IMR-90 (cell line): Measurements from ENCODE around the gene AFDN. TPM values are rescaled to one million over a fixed set of nuclear protein-coding genes. Genes with fewer than 3 reads are reported as not detected.

Source experiments
- ATAC-seq: fragments of 200-7000 bp; cut with Tn5 transposase; 2 replicates; pipeline ENCODE4 v1.9.1; 2020; ENCODE audit warnings: low read depth, mild to moderate bottlenecking, moderate library complexity
- BruUV-seq: library from RNA; stranded (reverse); fragments of 400-500 nt; replicated peaks from 2 replicates; lab custom pipeline; 2021; lab: Mats Ljungman, UMichigan
- CTCF ChIA-PET: fragments of 300-600 bp; formaldehyde crosslinking; extraction: SDS; loops from one replicate; lab custom pipeline; 2021; ENCODE audit warnings: antibody characterized with exemption; lab: Yijun Ruan, JAX
- POLR2A ChIA-PET: fragments of 300-600 bp; sonication (Branson Sonifier 250); formaldehyde crosslinking; loops from one replicate; lab custom pipeline; 2022; ENCODE audit warnings: antibody characterized with exemption; ENCODE audit not compliant: unreplicated experiment; lab: Charles Lee
- DNase-seq: peaks from one replicate; pipeline ENCODE4 v3.0.0; 2013
- H2AFZ ChIP-seq: replicated peaks from 2 replicates; pipeline ENCODE3; 2013; ENCODE audit warnings: low read length, mild to moderate bottlenecking; ENCODE audit not compliant: poor library complexity
- H2AK5ac ChIP-seq: 2 replicates; pipeline ENCODE4 v1.6.1; 2013; ENCODE audit warnings: low read depth, low read length, inconsistent platforms
- H2AK9ac ChIP-seq: replicated peaks from 2 replicates; pipeline ENCODE3; 2013; ENCODE audit warnings: mild to moderate bottlenecking, low read depth, low read length, moderate library complexity; ENCODE audit not compliant: poor library complexity
- H2BK120ac ChIP-seq: 2 replicates; pipeline ENCODE4 v1.6.1; 2013; ENCODE audit warnings: low read depth, low read length, inconsistent platforms
- H2BK15ac ChIP-seq: 3 replicates; pipeline ENCODE4 v1.6.1; 2013; ENCODE audit warnings: low read depth, low read length, inconsistent platforms
- H2BK20ac ChIP-seq: 2 replicates; pipeline ENCODE4 v1.6.1; 2013; ENCODE audit warnings: low read depth, mild to moderate bottlenecking, inconsistent platforms, low read length, moderate library complexity
- H2BK5ac ChIP-seq: 2 replicates; pipeline ENCODE4 v1.6.1; 2013; ENCODE audit warnings: mild to moderate bottlenecking, low read depth, low read length, inconsistent platforms; ENCODE audit not compliant: poor library complexity, severe bottlenecking
- H3K14ac ChIP-seq: replicated peaks from 2 replicates; pipeline ENCODE4 v1.6.1; 2013; ENCODE audit warnings: low read depth, low read length, inconsistent platforms
- H3K18ac ChIP-seq: 2 replicates; pipeline ENCODE4 v1.6.1; 2013; ENCODE audit warnings: low read depth, low read length, control low read depth
- H3K23ac ChIP-seq: 2 replicates; pipeline ENCODE4 v1.6.1; 2013; ENCODE audit warnings: low read depth, low read length, inconsistent platforms
- H3K27ac ChIP-seq: 2 replicates; pipeline ENCODE4 v1.5.1; 2013; ENCODE audit warnings: mild to moderate bottlenecking, control low read depth, low read length; ENCODE audit not compliant: insufficient read depth
- H3K27me3 ChIP-seq: 2 replicates; pipeline ENCODE4 v1.6.1; 2013; ENCODE audit warnings: low read length; ENCODE audit not compliant: control insufficient read depth, insufficient read depth
- H3K36me3 ChIP-seq: 2 replicates; pipeline ENCODE4 v1.6.1; 2013; ENCODE audit warnings: low read length, mixed read lengths; ENCODE audit not compliant: control insufficient read depth, insufficient read depth
- H3K4ac ChIP-seq: 2 replicates; pipeline ENCODE4 v1.6.1; 2013; ENCODE audit warnings: low read depth, low read length, inconsistent platforms
- H3K4me1 ChIP-seq: 2 replicates; pipeline ENCODE4 v1.6.1; 2013; ENCODE audit warnings: low read length, mixed read lengths; ENCODE audit not compliant: control insufficient read depth, insufficient read depth
- H3K4me2 ChIP-seq: 2 replicates; pipeline ENCODE4 v1.6.1; 2013; ENCODE audit warnings: low read depth, mild to moderate bottlenecking, control low read depth, low read length, moderate library complexity
- H3K4me3 ChIP-seq: 2 replicates; pipeline ENCODE4 v1.5.1; 2013; ENCODE audit warnings: low read depth, mild to moderate bottlenecking, control low read depth, low read length, moderate library complexity; ENCODE audit not compliant: insufficient read depth
- H3K56ac ChIP-seq: 2 replicates; pipeline ENCODE4 v1.6.1; 2013; ENCODE audit warnings: low read length, inconsistent platforms; ENCODE audit not compliant: insufficient read depth; ENCODE audit errors: extremely low read depth
- H3K79me1 ChIP-seq, 2 experiments: 2 replicates each; pipeline ENCODE4 v1.6.1; 2013; ENCODE audit warnings: low read length in 2 of 2, inconsistent platforms in 1 of 2, low read depth in 1 of 2
- H3K9ac ChIP-seq: 2 replicates; pipeline ENCODE4 v1.6.1; 2013; ENCODE audit warnings: low read depth, low read length, control low read depth
- H3K9me1 ChIP-seq: 2 replicates; pipeline ENCODE4 v1.6.1; 2013; ENCODE audit warnings: low read length, inconsistent platforms; ENCODE audit not compliant: insufficient read depth
- H3K9me3 ChIP-seq: 2 replicates; pipeline ENCODE4 v1.6.1; 2013; ENCODE audit warnings: low read length; ENCODE audit not compliant: control insufficient read depth, insufficient read depth
- H4K20me1 ChIP-seq: 2 replicates; pipeline ENCODE4 v1.6.1; 2013; ENCODE audit warnings: low read length, inconsistent platforms; ENCODE audit not compliant: insufficient read depth
- H4K5ac ChIP-seq: 2 replicates; pipeline ENCODE4 v1.6.1; 2013; ENCODE audit warnings: mild to moderate bottlenecking, low read depth, low read length, control low read depth
- H4K8ac ChIP-seq, 2 experiments: 2 replicates each; pipeline ENCODE4 v1.6.1; 2013; ENCODE audit warnings: low read depth in 2 of 2, low read length in 2 of 2, control low read depth in 1 of 2, inconsistent platforms in 1 of 2
- H4K91ac ChIP-seq: 2 replicates; pipeline ENCODE4 v1.6.1; 2013; ENCODE audit warnings: low read depth, low read length, inconsistent platforms; ENCODE audit not compliant: insufficient read depth
- MAZ ChIP-seq: IDR thresholded peaks from 2 replicates; pipeline ENCODE4 v1.6.1; 2012; ENCODE audit warnings: low read depth, mild to moderate bottlenecking, low read length, improper control_type of control experiment, moderate library complexity, borderline replicate concordance
- RAD21 ChIP-seq: IDR thresholded peaks from 2 replicates; pipeline ENCODE4 v1.6.1; 2012; ENCODE audit warnings: low read length, improper control_type of control experiment
- RCOR1 ChIP-seq: IDR thresholded peaks from 2 replicates; pipeline ENCODE4 v1.6.1; 2012; ENCODE audit warnings: mild to moderate bottlenecking, low read length, improper control_type of control experiment; ENCODE audit not compliant: insufficient replicate concordance
- WGBS, 2 experiments: methylation state at CpG; one replicate each; pipeline versions ENCODE4 v1.1.5 to v1.1.7; 2013; ENCODE audit warnings: missing lambda C conversion rate in 2 of 2; ENCODE audit not compliant: insufficient read length in 1 of 2; ENCODE audit errors: extremely low coverage in 2 of 2; 5-methylcytosine and 5-hydroxymethylcytosine counted together
- dilution Hi-C: fragments of 300-500 bp; cut with HindIII; formaldehyde crosslinking; loops from one replicate; pipeline ENCODE4 v1.14.3; 2018; ENCODE audit warnings: low sequenced_read_pairs; ENCODE audit not compliant: unreplicated experiment
- in situ Hi-C: fragments of 300-500 bp; cut with MboI; formaldehyde crosslinking; loops from 3 replicates; pipeline ENCODE4 v1.14.3; 2019; ENCODE audit warnings: low sequenced_read_pairs, inconsistent platforms, mixed read lengths
- intact Hi-C: fragments of 100-400 bp; cut with micrococcal nuclease; formaldehyde crosslinking; loops from 2 replicates; pipeline ENCODE4 v1.10.0; 2022
- polyA plus RNA-seq, 3 experiments: library from polyadenylated mRNA; depleted of rRNA; stranded (reverse); fragments of >200 nt; gene quantifications; 2 replicates each; pipeline ENCODE4 v1.2.3, GENCODE V29; 2012; ENCODE audit warnings: low replicate concordance in 1 of 3
- total RNA-seq: library from RNA; depleted of rRNA; stranded (reverse); fragments of >200 nt; gene quantifications from 2 replicates; pipeline ENCODE4 v1.2.3, GENCODE V29; 2012
- TF ChIP-seq, protein P1 (sequence below): conservative IDR thresholded peaks from 2 replicates; pipeline ENCODE4 v1.5.1; 2012; ENCODE audit warnings: mild to moderate bottlenecking, low read depth, low read length, improper control_type of control experiment

The AFDN gene
- total and polyA plus RNA-seq, 2 of the 4 experiments (the other 2 are of a cell fraction) = 11.6 to 20.8 TPM

DNA sequence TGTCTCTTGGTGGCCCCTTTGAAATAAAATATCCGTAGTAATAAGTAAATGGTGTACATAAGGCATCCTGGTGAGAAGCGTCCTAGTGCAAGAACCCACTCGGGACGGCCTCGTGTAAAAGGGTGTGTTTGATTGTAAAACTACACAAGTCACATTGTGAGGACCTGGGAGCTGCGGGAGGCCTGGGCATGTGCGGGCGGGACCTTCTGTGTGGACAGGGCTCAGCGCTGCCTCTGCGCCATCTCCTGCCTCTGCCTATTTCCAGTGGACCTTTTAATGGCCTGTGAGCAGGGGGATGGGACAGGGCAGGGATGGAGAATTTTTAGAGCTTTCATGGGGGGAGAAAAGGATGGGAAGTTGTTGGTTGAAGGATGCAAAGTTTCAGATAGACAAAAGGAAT is 145.5 kb downstream of the AFDN start:
- ATAC-seq (no peak), DNase-seq (no peak)
- Histone ChIP-seq H3K27ac (no peak overlapping the region), H4K8ac (no peak overlapping the region), H4K20me1 (no peaks in the 10 kb centered on the region), H3K9me1 (peaks cover 2% of the 10 kb centered on the region; the same call in 1 of the 2 replicates), H2BK120ac (no peak overlapping the region), H3K56ac (no peak overlapping the region), H3K27me3 (no peaks in the 10 kb centered on the region), H3K79me1 (no peaks in the 10 kb centered on the region), H3K4me1 (peaks cover 4% of the 10 kb centered on the region; the same call in 1 of the 2 replicates), H2AFZ (no peak overlapping the region), H4K5ac (no peak overlapping the region), H3K18ac (no peak overlapping the region), H4K91ac (no peak overlapping the region), H3K4ac (no peak overlapping the region), H2BK5ac (no peak overlapping the region), H2AK5ac (no peak overlapping the region), H2AK9ac (no peak overlapping the region), H3K9ac (no peak overlapping the region), H3K4me3 (no peak overlapping the region), H3K36me3 (peaks cover 4% of the 10 kb centered on the region), H3K4me2 (no peak overlapping the region), H3K14ac (no peak overlapping the region), H3K9me3 (no peaks in the 10 kb centered on the region), H2BK20ac (no peak overlapping the region), H3K23ac (no peak overlapping the region), H2BK15ac (no peak overlapping the region)
- 100% methylated on average over 1 of the region's 10 CpGs; no CpG with 5 or more reads in 1 of the 2 experiments for WGBS, 2 experiments
- BruUV-seq = no TSS peak
- ChIA-PET CTCF (interaction anchor here (0.7 kb wide), 1 partner anchor 60 kb away, joined by 3 read pairs; no protein-coding TSS in a partner anchor), POLR2A (no interaction called here)
- TF ChIP-seq MAZ (no peak), RCOR1 (no peak), RAD21 (no peak)
- TF ChIP-seq, protein P1, sequence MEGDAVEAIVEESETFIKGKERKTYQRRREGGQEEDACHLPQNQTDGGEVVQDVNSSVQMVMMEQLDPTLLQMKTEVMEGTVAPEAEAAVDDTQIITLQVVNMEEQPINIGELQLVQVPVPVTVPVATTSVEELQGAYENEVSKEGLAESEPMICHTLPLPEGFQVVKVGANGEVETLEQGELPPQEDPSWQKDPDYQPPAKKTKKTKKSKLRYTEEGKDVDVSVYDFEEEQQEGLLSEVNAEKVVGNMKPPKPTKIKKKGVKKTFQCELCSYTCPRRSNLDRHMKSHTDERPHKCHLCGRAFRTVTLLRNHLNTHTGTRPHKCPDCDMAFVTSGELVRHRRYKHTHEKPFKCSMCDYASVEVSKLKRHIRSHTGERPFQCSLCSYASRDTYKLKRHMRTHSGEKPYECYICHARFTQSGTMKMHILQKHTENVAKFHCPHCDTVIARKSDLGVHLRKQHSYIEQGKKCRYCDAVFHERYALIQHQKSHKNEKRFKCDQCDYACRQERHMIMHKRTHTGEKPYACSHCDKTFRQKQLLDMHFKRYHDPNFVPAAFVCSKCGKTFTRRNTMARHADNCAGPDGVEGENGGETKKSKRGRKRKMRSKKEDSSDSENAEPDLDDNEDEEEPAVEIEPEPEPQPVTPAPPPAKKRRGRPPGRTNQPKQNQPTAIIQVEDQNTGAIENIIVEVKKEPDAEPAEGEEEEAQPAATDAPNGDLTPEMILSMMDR = no peak
- dilution Hi-C loops = no loop called here
- in situ Hi-C loops = no loop called here
- intact Hi-C loops = no loop called here
